K562 (cell line): ENCODE results near the gene SLC7A4. TPM values are rescaled to one million over a fixed set of nuclear protein-coding genes. Genes with fewer than 3 reads are reported as not detected.

Source experiments
- CBX5 ChIP-seq: IDR thresholded peaks from 2 replicates; pipeline ENCODE4 v1.6.1; 2014; ENCODE audit warnings: low read depth, borderline replicate concordance
- E2F3 ChIP-seq: fragments of 250-450 bp; sonication (Bioruptor Pico); IDR thresholded peaks from 2 replicates; pipeline ENCODE4 v1.4.0; 2020; ENCODE audit warnings: mild to moderate bottlenecking
- EGR1 ChIP-seq: fragments of 450-650 bp; conservative IDR thresholded peaks from 2 replicates; pipeline ENCODE4 v1.6.1; 2017; ENCODE audit warnings: mild to moderate bottlenecking
- ESRRA ChIP-seq: fragments of 450-650 bp; IDR thresholded peaks from 2 replicates; pipeline ENCODE4 v1.6.1; 2014; ENCODE audit warnings: low read depth, mild to moderate bottlenecking, moderate library complexity, borderline replicate concordance
- ETV1 ChIP-seq: fragments of 450-650 bp; conservative IDR thresholded peaks from 2 replicates; pipeline ENCODE4 v1.6.1; 2016; ENCODE audit warnings: missing genetic modification characterization, control low read depth, low read depth, missing compliant biosample characterization
- HDAC6 ChIP-seq: IDR thresholded peaks from 2 replicates; pipeline ENCODE4 v1.6.1; 2012; ENCODE audit warnings: low read depth, mild to moderate bottlenecking, control low read depth, inconsistent platforms, low read length, moderate library complexity
- HMG20A ChIP-seq: fragments of 450-650 bp; formaldehyde crosslinking; conservative IDR thresholded peaks from 2 replicates; pipeline ENCODE4 v1.4.0; 2020; ENCODE audit warnings: mild to moderate bottlenecking, mixed read lengths
- OTX1 ChIP-seq: fragments of 450-650 bp; formaldehyde crosslinking; IDR thresholded peaks from 2 replicates; pipeline ENCODE4 v1.4.0; 2022; ENCODE audit warnings: mild to moderate bottlenecking
- PHB ChIP-seq: fragments of 250-450 bp; sonication (Bioruptor Pico); IDR thresholded peaks from 2 replicates; pipeline ENCODE4 v1.5.0; 2021
- polyA plus RNA-seq, 8 experiments: library from polyadenylated mRNA; depleted of rRNA in 4 of 8; stranded (reverse) in 5 of 8; unstranded in 3 of 8; fragments of >200 nt; fragmentation: Nextera tagmentation in 2 of 8; fragmentation: Illumina TruSeq in 1 of 8; extraction: Ambion mirVana in 2 of 8; extraction: Trizol in 1 of 8; gene quantifications; 2 replicates each; pipeline versions ENCODE4 v1.2.1 to v1.2.3, GENCODE V29; 2011 to 2014; ENCODE audit warnings: inconsistent platforms in 1 of 8, missing spikeins in 1 of 8
- total RNA-seq, 7 experiments: library from RNA; depleted of rRNA in 6 of 7; stranded (reverse); fragments of >200 nt in 6 of 7; fragmentation: Illumina TruSeq in 2 of 7; extraction: Trizol in 2 of 7; gene quantifications; 2 replicates each; pipeline versions ENCODE4 v1.2.1 to v1.2.3, GENCODE V29; 2011 to 2021; ENCODE audit warnings: low replicate concordance in 1 of 7
- TF ChIP-seq, protein P1 (sequence below): fragments of 450-650 bp; formaldehyde crosslinking; IDR thresholded peaks from 2 replicates; pipeline ENCODE4 v1.4.0; 2020; ENCODE audit warnings: mild to moderate bottlenecking, moderate library complexity
- TF ChIP-seq, protein P2 (sequence below): fragments of 450-650 bp; formaldehyde crosslinking; IDR thresholded peaks from 2 replicates; pipeline ENCODE4 v1.4.0; 2022; ENCODE audit warnings: missing genetic modification characterization
- TF ChIP-seq, protein P3 (sequence below): fragments of 450-650 bp; formaldehyde crosslinking; conservative IDR thresholded peaks from 2 replicates; pipeline ENCODE4 v1.4.0; 2022; ENCODE audit warnings: mild to moderate bottlenecking, missing genetic modification characterization
- TF ChIP-seq, protein P4 (sequence below), 2 experiments: fragments of 450-650 bp; formaldehyde crosslinking in 1 of 2; IDR thresholded peaks; 2 replicates each; pipeline versions ENCODE4 v1.4.0 to v1.6.1; 2014 to 2020; ENCODE audit warnings: mild to moderate bottlenecking in 2 of 2, borderline replicate concordance in 1 of 2, low read depth in 1 of 2
- TF ChIP-seq, protein P5 (sequence below): fragments of 250-450 bp; sonication (Bioruptor Pico); IDR thresholded peaks from 2 replicates; pipeline ENCODE4 v1.4.0; 2020; ENCODE audit warnings: borderline replicate concordance

The SLC7A4 gene
- total and polyA plus RNA-seq, 9 of the 15 experiments (the other 6 are each of a cell fraction or from before 2014, with no cell fraction given), result not detected

DNA sequence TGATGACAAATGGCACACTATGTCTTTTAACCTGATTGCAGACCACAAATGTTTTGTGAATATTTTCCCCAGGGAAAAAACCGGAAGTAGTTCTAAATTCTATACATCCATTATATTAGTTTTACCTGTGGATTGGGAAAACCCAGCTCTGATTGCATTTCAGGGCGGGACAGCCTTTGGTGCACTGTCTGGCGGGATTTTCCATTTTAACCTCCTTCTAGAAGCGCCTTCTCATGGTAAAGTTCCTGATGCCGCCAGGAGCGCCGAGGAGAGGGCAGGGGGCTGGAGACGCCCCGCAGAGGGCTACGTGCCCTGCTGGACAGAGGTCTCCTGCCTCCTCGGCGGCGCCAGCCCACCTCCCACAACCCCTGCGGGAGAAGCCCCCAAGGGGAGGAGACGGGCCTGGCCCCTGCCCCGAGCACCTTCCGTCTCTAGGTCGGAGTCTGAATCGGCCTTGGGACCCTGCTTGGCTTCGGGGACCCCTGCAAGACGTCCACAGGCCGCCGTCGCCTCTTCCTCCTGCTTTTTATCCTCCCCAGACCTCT is 18.6 kb downstream of the SLC7A4 start (continued):
- peak; percentile 90; the same call in 1 of the 2 replicates for TF ChIP-seq HDAC6
- peak; percentile 90; the same call in 1 of the 2 replicates for TF ChIP-seq OTX1 (CRISPR knock-in tag)
- 0 out of 2 replicates have a peak, but pooled peaks have one; percentile 64 for TF ChIP-seq HMG20A (CRISPR knock-in tag)
- no peak for TF ChIP-seq CBX5
- 0 out of 2 replicates have a peak, but pooled peaks have one; percentile 5 for TF ChIP-seq ETV1
- no peak for TF ChIP-seq ESRRA
- peak; percentile 91 for TF ChIP-seq PHB (CRISPR knock-in tag)
- TF ChIP-seq E2F3 (CRISPR knock-in tag), result peak; percentile 95
- TF ChIP-seq, protein P1, sequence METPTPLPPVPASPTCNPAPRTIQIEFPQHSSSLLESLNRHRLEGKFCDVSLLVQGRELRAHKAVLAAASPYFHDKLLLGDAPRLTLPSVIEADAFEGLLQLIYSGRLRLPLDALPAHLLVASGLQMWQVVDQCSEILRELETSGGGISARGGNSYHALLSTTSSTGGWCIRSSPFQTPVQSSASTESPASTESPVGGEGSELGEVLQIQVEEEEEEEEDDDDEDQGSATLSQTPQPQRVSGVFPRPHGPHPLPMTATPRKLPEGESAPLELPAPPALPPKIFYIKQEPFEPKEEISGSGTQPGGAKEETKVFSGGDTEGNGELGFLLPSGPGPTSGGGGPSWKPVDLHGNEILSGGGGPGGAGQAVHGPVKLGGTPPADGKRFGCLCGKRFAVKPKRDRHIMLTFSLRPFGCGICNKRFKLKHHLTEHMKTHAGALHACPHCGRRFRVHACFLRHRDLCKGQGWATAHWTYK (CRISPR knock-in tag), result peak; percentile 57
- TF ChIP-seq, protein P2, sequence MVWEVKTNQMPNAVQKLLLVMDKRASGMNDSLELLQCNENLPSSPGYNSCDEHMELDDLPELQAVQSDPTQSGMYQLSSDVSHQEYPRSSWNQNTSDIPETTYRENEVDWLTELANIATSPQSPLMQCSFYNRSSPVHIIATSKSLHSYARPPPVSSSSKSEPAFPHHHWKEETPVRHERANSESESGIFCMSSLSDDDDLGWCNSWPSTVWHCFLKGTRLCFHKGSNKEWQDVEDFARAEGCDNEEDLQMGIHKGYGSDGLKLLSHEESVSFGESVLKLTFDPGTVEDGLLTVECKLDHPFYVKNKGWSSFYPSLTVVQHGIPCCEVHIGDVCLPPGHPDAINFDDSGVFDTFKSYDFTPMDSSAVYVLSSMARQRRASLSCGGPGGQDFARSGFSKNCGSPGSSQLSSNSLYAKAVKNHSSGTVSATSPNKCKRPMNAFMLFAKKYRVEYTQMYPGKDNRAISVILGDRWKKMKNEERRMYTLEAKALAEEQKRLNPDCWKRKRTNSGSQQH, result peak; percentile 83
- TF ChIP-seq, protein P3, sequence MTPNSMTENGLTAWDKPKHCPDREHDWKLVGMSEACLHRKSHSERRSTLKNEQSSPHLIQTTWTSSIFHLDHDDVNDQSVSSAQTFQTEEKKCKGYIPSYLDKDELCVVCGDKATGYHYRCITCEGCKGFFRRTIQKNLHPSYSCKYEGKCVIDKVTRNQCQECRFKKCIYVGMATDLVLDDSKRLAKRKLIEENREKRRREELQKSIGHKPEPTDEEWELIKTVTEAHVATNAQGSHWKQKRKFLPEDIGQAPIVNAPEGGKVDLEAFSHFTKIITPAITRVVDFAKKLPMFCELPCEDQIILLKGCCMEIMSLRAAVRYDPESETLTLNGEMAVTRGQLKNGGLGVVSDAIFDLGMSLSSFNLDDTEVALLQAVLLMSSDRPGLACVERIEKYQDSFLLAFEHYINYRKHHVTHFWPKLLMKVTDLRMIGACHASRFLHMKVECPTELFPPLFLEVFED (CRISPR knock-in tag), result peak; percentile 80
- no peak for TF ChIP-seq EGR1
- TF ChIP-seq, protein P4, sequence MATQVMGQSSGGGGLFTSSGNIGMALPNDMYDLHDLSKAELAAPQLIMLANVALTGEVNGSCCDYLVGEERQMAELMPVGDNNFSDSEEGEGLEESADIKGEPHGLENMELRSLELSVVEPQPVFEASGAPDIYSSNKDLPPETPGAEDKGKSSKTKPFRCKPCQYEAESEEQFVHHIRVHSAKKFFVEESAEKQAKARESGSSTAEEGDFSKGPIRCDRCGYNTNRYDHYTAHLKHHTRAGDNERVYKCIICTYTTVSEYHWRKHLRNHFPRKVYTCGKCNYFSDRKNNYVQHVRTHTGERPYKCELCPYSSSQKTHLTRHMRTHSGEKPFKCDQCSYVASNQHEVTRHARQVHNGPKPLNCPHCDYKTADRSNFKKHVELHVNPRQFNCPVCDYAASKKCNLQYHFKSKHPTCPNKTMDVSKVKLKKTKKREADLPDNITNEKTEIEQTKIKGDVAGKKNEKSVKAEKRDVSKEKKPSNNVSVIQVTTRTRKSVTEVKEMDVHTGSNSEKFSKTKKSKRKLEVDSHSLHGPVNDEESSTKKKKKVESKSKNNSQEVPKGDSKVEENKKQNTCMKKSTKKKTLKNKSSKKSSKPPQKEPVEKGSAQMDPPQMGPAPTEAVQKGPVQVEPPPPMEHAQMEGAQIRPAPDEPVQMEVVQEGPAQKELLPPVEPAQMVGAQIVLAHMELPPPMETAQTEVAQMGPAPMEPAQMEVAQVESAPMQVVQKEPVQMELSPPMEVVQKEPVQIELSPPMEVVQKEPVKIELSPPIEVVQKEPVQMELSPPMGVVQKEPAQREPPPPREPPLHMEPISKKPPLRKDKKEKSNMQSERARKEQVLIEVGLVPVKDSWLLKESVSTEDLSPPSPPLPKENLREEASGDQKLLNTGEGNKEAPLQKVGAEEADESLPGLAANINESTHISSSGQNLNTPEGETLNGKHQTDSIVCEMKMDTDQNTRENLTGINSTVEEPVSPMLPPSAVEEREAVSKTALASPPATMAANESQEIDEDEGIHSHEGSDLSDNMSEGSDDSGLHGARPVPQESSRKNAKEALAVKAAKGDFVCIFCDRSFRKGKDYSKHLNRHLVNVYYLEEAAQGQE (IDR thresholded peaks at IDR 0.05; ENCODE audit: borderline replicate concordance), result no peak
- TF ChIP-seq, protein P4 (CRISPR knock-in tag; IDR thresholded peaks at IDR 0.05; ENCODE audit: low read depth), result peak; percentile 87
- TF ChIP-seq, protein P5, sequence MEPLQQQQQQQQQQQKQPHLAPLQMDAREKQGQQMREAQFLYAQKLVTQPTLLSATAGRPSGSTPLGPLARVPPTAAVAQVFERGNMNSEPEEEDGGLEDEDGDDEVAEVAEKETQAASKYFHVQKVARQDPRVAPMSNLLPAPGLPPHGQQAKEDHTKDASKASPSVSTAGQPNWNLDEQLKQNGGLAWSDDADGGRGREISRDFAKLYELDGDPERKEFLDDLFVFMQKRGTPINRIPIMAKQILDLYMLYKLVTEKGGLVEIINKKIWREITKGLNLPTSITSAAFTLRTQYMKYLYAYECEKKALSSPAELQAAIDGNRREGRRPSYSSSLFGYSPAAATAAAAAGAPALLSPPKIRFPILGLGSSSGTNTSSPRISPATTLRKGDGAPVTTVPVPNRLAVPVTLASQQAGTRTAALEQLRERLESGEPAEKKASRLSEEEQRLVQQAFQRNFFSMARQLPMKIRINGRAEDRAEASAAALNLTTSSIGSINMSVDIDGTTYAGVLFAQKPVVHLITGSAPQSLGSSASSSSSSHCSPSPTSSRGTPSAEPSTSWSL (CRISPR knock-in tag), result peak; percentile 97
